GM19351 (cell line): ENCODE measurements around the gene TTC6.

ENCODE experiments used
- ATAC-seq: cut with Tn5 transposase; IDR thresholded peaks from one replicate; pipeline ENCODE4 v1.9.1; 2021; ENCODE audit warnings: mild to moderate bottlenecking, moderate library complexity; ENCODE audit not compliant: unreplicated experiment

Gene TTC6

DNA sequence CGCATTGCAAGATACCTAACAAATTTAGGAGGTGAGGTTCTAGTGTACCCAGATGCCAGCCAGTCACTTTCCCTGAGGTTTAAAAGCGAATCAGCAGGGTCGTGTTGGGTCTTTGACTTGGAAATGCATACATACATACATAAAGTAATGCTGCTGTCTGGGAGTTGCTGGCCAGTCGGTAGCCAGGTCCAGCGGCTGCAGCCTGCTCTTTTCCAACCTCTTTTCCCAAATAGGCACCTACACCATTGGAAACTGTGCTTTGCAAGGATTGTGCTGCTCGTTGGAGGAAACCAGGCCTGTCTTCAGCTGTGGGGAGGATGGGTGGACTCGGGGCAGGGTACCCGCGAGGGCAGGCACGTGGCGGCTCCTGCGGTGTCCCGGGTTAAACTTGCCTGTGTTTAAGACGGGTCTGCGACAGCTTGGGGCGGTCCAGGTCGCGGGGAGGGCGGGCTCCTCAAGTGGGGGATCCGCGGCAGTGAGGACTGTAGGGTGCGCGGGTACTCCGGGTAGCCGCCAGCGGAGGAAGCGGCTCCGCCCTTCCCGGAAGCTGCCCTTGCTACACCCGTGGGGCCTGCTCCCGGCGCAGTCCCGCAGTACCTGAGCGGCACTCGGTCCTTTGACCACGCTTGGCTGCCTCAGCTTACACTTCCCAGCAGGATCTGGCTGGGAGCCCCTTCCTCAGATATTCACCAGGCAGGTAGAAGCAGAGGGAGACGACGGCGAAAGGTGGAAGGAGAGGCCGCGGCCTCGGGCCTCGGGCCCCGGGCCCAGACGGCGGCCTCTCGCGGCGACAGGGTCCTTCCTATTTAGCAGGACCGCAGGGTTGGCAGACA is 2.7 kb downstream of the TTC6 start:
- ATAC-seq, result no peak

DNA sequence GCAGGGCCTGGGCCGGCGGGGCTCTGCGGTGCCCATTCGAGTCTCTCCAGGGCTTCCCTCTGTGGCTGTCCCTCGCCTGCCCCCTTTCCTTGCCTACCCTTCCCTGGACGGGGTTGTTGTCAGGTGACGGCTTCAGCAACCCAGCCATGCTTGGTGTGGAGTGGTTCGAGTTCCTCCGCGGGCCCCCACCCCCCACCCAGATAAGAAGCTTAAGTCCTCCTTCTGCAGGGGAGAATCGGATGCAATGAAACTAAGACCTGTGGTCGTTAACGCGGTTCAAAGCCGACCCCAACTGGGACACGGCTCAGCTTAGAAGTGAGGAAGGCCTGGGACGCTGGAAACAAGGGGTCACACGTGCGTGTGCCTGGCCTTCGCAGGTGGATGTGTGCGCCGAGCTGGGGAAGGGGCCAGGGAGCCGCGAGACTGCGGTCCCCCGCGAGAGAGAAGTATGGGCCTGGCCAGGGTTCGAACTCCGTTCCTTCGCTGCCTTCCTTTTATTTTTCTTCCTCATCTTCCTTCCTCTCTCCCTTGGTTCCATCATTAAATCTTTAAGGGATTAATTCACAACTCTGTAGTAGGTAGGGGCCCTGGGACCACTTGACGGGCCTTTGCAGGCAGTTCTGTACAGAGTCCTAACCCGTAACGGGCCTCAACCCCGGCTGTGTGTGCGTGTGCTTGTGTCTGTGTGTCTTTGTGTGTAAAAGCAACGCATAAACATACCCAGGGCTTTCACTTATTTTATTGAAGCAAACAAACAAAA is 3.5 kb downstream of the TTC6 start:
- no peak for ATAC-seq

DNA sequence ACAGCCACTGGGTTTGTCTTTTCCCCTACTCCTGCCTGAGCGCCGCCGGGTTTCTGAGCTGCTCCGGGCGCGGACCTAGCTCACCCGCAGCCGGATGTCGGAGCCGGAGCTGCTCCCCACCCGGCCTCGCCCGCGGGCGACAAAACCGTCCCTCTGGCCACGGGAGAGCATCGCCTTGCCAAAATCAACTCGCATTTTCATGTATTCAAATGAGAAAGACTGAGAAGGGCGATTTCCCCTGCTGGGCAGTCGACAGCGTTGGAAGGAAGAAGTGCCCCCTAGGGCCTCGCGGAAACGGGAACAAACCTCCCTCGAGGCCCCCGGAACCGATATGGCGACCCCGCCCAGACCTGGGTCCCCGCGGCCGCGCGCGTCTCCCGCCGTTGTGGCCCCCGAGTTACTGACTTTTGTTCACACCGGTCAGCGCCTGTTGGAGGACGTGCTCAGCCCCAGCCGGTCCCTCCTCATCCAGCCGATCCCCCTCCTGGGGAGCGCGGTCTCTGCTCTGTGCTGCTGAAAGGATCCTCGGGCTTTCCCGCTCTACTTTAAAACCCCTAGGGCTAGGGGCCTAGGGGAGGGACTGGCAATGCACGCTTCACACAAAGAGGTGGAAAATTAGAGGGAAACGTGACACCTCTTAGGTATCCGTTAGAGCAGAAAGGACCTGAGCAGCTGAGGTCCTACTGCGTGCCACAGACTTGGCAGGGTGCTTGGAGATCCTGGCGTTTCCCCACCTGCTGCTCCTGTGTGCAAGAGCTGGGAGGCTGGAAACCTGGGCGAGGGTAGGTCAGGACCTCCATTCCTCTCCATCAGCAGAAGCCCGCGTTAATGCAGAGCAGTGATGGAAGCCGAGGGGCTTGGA is 4.3 kb downstream of the TTC6 start:
- no peak for ATAC-seq

DNA sequence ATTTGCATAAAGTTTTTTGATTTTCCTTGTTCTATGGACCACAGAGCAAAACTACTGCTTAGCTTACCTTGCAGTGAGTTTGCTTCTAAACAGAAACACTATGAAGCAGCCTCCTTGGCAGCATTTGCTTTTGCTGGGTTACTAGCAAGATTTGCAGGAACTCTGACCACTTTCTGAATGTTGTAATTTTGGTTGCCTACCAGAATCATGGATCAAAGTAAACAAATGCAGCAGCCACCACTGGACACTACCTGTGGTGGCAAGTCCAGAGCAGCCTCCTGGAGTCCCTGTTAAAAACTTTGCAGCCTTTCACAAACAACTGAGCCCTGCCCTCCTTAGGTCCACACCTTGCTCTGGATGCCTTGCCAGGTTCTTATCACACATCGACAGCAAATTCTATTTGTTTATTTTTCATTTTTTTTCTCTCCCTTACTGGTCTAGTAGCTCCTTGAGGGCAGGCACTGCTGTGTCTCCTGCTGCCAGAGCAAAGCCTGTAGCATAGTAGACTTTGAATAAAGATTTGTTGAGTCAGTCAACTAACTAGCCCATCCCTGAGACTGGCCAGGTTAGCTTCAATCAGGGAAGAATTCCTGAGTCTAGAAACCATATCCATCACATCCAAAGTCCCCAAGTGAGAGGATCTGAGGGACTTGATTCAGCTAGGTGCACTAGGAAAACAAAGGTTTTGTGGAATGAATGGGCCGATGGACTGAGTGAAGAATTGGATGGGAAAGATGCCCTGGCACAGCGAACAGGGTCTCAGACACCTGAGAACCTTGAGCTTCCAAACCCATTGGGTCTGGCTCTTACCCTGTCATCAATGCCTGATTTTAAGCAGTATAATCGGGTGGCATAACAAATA is 5.7 kb downstream of the TTC6 start:
- no peak for ATAC-seq

DNA sequence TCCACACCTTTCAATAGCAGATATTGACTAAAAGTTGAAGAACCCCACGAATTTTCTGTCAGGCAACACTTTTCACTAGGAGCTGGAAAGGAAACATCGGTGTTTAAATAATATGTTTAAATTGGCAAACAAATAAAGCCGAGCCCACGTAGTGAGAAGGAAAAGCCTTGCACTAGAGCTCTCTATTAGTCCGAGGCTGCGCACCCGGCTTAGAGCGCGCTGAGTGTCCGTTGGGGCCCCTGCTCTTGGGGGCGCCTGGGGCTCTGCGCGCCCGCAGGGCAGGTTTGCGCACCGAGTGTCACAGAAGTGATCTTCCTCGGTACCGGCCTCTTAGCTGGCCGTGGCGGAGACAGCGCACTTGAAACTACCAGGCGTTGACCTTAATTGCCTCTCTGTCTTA is 6.4 kb downstream of the TTC6 start:
- no peak for ATAC-seq

DNA sequence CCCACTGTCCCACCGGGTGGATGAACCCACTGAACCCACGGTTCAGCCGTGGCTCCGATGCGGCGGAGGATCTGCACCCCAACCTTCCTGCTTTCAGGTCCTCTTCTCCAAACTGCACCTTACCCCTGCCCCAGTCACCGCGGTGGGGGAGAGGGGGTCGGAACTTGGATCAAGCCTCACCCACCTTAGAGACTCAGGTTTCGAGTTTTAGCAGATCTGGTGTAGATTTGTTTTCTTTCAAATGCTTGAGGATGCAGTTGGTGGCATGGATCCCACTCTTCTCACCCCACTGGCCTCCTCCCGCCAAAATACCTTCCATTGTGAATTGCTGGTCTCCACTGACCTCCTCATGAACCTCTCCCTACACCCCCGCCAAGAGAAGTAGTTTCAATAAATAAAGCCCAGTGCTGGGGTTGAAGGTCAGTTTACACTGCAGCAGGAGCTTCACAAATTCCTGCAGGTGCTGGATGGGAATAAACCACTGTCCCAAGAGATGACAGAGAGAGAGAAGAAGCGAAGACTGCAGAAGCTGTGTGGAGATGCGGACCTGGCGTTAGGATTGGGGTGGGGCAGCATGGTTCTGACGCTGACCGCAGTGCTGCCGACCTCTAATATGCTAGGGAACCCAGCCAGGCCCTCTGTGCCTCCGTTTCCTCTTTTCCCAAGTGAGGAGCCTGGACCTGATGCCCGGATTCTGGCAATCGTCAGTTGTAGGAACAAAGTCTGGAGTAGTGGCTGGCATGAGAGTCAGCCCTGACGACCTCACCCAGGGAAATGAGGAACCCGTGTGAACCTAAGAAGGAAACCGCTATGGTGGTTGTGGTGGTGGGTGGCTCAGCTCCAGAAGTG is 7.4 kb downstream of the TTC6 start:
- ATAC-seq, result no peak

DNA sequence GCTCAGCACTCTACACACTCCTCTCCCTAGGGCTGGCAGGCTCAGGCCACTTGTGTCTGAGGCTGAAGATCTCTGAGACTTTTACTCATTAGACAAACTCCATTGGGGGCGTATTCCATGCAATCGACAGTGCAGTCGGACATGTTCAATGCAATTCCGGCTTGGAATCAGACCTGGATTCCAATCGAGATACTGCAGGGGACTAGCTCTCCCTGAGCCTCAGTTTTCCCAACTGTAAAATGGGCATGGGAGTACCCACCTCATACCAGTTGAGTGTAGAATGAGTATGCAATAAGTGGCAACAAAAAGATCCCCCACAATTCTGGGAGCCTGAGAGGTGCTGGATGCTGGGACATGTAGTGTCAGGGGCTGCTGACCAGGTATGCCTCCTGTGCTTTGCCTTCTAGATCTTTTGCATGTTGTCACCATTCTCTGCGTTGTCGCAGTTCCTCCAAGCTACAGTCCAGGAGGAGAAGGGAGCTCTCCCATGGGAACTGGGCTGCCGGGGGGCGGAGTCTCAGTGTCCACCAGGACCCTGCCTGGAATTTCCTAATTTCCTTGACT is 8.3 kb downstream of the TTC6 start:
- no peak for ATAC-seq

DNA sequence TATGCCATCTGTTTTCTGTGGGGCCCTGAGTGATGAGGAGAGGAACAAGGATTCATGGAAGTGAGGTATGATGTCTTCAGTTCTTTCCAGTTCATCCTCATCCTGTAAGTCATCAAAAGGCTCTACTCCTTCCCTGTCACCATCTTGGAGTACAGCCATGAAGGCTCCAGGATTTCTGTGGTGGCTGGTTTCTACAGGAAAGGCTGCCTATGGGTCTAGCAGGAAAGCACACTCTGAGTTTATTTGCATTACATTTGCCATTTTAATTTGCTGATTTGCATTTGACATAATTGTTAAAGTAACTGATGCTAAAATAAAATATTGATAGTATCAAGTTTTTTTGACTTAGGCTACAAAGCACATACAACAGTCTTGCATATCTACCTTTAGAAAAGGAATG is 11.2 kb downstream of the TTC6 start:
- no peak for ATAC-seq

DNA sequence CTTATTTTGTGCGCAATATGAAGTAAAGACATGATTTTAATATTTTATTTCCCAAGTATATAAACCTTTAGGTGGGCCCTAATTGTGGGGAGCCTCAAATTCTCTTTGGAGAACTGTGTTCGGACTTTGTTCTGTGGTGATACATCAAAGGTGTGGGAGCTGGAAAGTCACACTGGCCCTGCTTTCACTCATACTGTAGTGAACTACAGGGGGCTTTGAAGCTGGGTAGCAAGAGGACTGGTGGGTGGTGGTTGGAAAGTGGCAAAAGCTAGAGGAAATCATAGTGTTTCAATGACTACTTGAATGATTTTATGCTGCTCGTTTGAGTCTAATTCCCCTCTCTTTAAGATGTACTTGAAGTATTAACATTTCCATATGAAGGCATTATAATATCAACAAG is 13.2 kb downstream of the TTC6 start:
- no peak for ATAC-seq

DNA sequence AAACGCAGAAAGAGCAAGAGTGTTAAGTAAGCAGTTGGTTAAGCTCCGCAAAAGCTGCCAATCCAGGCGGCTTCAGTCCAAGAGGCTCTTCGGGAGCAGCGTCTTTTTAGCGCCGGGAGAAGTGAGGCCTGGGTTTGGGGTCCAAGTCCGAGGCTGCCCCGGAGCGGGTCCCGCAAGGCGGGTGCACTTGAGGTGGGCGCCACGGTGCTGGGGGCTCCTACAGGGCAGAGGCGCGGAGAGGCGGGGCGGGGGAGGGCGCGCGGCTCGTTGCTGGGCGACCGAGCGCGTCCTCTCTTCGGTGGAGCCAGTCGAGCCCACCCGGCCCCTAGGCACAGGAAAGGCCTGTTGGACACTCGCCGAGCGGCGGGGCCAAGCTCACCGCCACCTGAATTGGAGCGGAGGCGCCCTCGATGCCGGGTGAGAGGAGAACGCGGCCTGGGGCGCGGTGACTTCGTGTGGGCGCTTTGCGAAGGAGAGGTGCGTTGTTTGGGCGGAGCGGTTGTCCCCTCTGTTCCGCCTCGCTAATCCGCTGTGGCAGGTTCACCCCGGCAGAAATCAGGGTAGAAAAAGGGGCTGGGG is 15.6 kb downstream of the TTC6 start:
- no peak for ATAC-seq

DNA sequence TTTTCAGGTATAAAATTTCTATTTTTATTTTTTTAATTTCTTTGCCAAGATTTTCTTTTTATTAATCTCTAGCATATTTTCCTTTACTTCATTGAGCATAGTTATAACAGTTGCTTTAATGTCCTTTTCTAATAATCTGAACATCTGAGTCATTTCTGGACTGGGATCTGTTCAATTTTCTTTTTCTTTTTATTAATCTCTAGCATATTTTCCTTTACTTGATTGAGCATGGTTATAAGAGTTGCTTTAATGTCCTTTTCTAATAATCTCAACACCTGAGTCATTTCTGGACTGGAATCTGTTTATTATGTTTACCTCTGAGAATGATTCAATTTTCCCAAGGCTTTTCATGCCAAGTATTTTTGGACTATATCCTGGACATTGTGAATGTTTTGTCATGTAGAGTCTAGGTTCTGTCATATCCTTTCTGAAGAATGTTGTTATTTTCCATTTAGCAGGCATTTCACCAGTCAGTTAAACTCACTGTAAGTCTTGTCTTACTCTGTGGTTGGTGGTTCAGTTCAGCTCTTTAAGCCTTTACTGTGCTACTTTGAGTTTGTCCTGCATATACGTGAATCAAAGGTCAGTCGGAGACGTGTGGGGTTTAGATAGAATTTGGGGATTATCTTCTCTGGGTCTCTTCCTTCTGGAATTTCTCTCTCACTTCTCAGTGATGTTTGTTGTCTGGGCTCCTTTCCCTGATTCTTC is 20.3 kb downstream of the TTC6 start:
- ATAC-seq, result no peak

DNA sequence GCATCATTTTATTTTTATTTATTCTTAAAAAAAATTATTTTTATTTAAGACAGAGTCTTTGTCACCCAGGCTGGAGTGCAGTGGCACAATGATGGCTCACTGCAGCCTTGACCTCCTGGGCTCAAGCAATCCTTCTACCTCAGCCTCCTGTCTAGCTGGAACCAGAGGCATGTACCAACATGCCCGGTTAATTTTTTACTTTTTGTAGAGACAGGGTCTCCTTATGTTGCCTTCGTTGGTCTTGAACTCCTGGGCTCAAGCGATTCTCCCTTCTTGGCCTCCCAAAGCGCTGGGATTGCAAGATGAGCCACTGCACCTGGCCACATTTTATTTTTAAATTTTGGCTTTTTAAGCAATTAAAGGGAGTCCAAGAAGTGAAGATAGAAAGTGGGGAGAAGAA is 21.4 kb downstream of the TTC6 start:
- ATAC-seq, result no peak

DNA sequence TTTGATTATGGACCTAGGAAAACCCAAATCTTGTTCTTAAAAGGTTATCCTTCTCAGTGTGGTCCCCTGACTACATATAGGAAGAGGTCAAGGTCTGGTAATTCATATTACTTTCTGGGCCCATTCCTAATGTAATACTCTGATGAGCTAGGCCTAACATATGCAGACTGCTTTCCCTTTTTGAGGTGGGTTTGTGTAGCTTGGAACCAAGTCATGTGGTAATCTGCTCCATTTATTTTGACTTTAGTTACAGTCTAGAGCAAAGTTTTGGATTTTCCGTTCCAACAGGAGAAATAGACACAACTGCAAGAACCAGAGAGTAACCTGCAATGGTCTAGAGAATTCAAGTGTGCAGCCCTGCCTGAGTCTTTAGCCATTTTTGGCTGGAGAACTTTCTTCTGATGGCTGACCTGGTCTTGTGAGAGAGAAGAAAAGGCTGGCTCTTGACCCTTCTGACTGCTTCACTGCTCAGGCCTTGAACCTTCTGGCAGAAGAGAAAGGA is 22.5 kb downstream of the TTC6 start:
- no peak for ATAC-seq

DNA sequence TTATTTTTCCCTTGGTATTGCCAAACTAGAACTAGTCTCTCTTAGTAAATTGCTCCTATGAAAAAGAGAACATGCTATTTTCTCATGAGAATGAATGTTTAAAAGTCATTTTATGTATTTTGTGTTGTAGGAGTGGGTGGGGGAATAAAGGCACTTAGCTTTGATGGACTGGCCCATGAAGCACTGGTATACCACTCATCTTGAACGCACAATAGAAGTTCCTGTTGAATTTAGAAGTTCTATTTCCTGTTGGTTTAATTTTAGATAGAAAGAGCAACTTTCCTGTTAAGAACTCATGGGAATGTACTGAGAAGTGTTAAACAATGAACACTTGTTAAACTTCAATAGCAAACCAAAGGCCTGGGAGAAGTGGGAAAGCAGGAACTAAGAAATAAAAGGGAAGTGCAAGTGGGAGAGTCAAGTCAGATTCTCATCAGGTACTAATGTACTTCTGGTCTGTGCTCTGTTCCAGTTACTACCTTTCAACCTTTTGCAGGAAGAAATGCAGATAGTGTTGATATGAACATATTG is 23.1 kb downstream of the TTC6 start:
- no peak for ATAC-seq

DNA sequence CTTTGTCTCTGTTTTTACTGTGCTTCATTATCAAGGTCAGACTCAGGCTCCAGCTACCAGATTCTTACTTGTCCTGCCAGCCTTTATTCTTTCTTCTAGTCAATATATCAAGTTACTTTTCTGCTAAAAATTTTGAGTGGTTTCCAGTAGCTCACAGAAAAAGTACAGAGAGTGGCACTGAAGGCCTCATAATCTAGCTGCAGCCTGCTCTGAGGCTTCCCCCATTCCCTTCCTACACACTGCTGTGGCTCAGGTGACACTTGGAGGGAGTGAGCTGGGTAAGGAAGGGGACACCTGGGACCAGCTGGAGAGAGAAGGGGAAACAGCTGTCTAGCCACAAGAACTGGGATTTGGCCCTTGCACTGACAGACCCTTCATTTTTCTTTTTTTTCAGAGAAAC is 25.4 kb downstream of the TTC6 start:
- ATAC-seq, result no peak

DNA sequence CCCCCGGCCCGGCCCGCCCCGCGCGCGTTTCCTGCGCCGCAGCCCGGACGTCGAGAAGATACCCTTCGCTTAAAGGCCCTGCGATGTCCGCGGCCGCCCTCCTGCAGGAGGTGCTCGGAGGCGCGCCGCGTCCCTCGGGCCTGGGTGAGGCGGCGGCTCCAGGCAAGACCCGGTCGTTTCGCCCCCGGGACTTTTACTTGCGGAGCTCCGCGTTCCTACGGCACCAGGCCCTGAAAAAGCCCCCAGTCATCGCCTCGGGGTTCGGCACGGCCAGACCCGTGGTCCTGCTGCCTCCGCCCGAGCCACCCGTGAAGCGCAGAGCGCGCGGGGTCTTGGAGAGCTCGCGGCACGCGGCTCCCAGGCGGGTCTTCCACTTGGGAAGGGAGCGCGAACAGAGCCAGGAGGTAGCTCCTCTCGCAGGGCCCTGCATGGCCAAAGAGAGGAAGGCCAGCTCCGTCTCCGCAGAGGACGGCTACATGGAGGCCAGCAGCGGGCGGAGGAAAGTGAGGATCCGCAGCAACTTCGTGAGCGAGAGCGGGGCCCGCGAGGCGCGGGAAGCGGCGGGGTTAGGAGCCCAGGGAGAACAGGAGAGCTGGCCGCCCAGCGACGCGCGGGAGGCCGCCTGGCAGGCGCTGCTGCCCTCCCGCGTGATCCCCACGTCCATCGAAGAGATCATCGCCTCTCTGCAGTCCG is 26.9 kb downstream of the TTC6 start:
- ATAC-seq, result no peak

DNA sequence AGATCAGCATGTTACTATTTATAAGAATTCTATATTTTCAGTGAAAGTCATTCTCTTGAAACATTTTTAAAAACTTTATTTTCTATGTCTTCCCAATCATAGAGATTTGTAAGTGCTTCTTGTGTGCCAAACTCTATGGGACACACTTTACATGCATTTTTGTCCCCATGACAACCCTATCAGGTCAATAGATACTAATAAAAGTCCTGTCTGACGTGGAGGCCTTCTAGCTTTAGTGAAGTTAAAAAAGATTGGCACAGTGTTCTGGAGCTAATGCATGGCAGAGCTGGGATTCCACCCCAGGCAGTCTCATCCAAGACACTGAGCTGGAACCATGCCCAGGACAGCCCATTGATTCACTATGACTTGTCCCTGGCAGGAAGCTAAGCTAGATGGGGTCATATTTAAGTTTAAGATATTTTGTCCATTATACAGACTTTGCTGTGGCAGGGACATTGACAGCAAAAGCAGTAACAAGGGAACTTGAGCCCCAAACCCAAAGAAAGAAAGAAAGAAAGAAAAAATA is 28.1 kb downstream of the TTC6 start:
- no peak for ATAC-seq
